Transverse colon (tissue), 4 donors: ENCODE results near the gene LPAR1. TPM values are rescaled to one million over a fixed set of nuclear protein-coding genes. Genes with fewer than 3 reads are reported as not detected.
"Not testable (repeated sequence)": the region's sequence is repeated elsewhere in the genome, so short reads cannot be mapped to it uniquely, and the experiment has no call there.

ENCODE experiments used
- DNase-seq: peaks from one replicate; pipeline ENCODE4 v3.0.0-alpha.2; 2019
- H3K27ac ChIP-seq, 4 donors: fragments of 200-600 bp; sonication (generic); 2 replicates each; pipeline ENCODE4 v1.5.1; 2016 to 2018; ENCODE audit warnings: inconsistent platforms in 4 of 4
- H3K27me3 ChIP-seq: fragments of 200-600 bp; sonication (generic); 2 replicates; pipeline ENCODE4 v1.5.1; 2017; ENCODE audit warnings: inconsistent platforms
- H3K36me3 ChIP-seq, 4 donors: fragments of 200-600 bp; sonication (generic); 2 replicates each; pipeline ENCODE4 v1.5.1; 2017 to 2019; ENCODE audit warnings: inconsistent platforms in 4 of 4
- H3K4me1 ChIP-seq, 4 donors: fragments of 200-600 bp; sonication (generic); 2 replicates each; pipeline ENCODE4 v1.5.1; 2017 to 2020; ENCODE audit warnings: inconsistent platforms in 4 of 4
- H3K4me3 ChIP-seq, 4 donors: fragments of 200-600 bp; sonication (generic); 1 replicate in 1 of 4; 2 replicates in 3 of 4; pipeline versions ENCODE4 v1.5.1 to v1.6.1; 2017 to 2019; ENCODE audit warnings: inconsistent platforms in 4 of 4
- H3K9me3 ChIP-seq, 2 donors: fragments of 200-600 bp; sonication (generic); 2 replicates each; pipeline ENCODE4 v1.5.1; 2017 to 2019; ENCODE audit warnings: inconsistent platforms in 2 of 2
- CTCF ChIP-seq, 5 experiments: fragments of 200-600 bp in 3 of 5; fragments of 450-650 bp in 2 of 5; sonication (generic) in 3 of 5; IDR thresholded peaks; 1 replicate in 2 of 5; 2 replicates in 3 of 5; pipeline ENCODE4 v1.5.1; 2016 to 2017; ENCODE audit warnings: antibody characterized with exemption in 5 of 5, inconsistent platforms in 3 of 5, mild to moderate bottlenecking in 2 of 5, moderate library complexity in 1 of 5
- EP300 ChIP-seq: sonication (generic); formaldehyde crosslinking; IDR thresholded peaks from one replicate; pipeline ENCODE4 v1.6.1; 2017; ENCODE audit warnings: antibody characterized with exemption, low read depth
- POLR2A ChIP-seq: fragments of 450-650 bp; IDR thresholded peaks from one replicate; pipeline ENCODE4 v1.6.1; 2016; ENCODE audit warnings: antibody characterized with exemption, mild to moderate bottlenecking, moderate library complexity
- POLR2AphosphoS5 ChIP-seq, 3 donors: sonication (generic); formaldehyde crosslinking; IDR thresholded peaks; one replicate each; pipeline ENCODE4 v1.6.1; 2016; ENCODE audit warnings: antibody characterized with exemption in 3 of 3
- WGBS, 2 donors: methylation state at CpG; one replicate each; pipeline ENCODE4 v1.1.5; 2018; ENCODE audit warnings: low coverage in 1 of 2; 5-methylcytosine and 5-hydroxymethylcytosine counted together
- in situ Hi-C, 4 donors: fragments of 200-750 bp; cut with MboI; loops; one replicate each; pipeline versions ENCODE4 v1.15.0 to v1.15.1; 2017; ENCODE audit warnings: low sequenced_read_pairs in 3 of 4, low pct_ligation_motif_present in 1 of 4, low pct_unique_long_range_greater_than_20kb in 1 of 4
- intact Hi-C: fragments of 100-400 bp; cut with DNase I; formaldehyde crosslinking; loops from one replicate; pipeline ENCODE4 v1.15.1; 2023; ENCODE audit warnings: low total_unique reads
- total RNA-seq, 4 donors: library from RNA; depleted of rRNA; stranded (reverse); fragments of >200 nt; gene quantifications; one replicate each; pipeline ENCODE4 v1.1.0, GENCODE V29; 2016

The LPAR1 gene
- total RNA-seq, 4 donors from 2014 or later: 27.1 to 34.4 (median 28.7) TPM

- TF ChIP-seq POLR2A (no peak), POLR2AphosphoS5 (IDR thresholded peaks at IDR 0.05) (no peak), EP300 (no peak), CTCF (IDR thresholded peaks at IDR 0.05) (no peak)
- Histone ChIP-seq H3K27me3 (no peaks in the 10 kb centered on the region), H3K4me3 (no peak overlapping the region), H3K4me1 (no peaks in the 10 kb centered on the region), H3K36me3 (no peaks in the 10 kb centered on the region), H3K27ac (no peak overlapping the region), H3K9me3 (no peaks in the 10 kb centered on the region)
- no peak for DNase-seq
- WGBS, 2 donors: 56 to 82% methylated on average over 1 of the region's 1 CpG
- intact Hi-C loops (no loop called here), in situ Hi-C loops (no loop called here)
Observed at GRCh38 chr9:110871736-110872135, 166.5 kb downstream of the LPAR1 start.

- DNase-seq: no peak
- H3K9me3 ChIP-seq: no peaks in the 10 kb centered on the region
- H3K4me3 ChIP-seq: no peak overlapping the region
- no peaks in the 10 kb centered on the region for H3K36me3 ChIP-seq
- H3K4me1 ChIP-seq: no peaks in the 10 kb centered on the region
- 82 to 88% methylated on average over 1 of the region's 1 CpG for WGBS, 2 donors
- no peak overlapping the region for H3K27ac ChIP-seq
- intact Hi-C loops: no loop called here
- H3K27me3 ChIP-seq: no peaks in the 10 kb centered on the region
- in situ Hi-C loops: no loop called here
- TF ChIP-seq EP300 (no peak), CTCF (IDR thresholded peaks at IDR 0.05) (no peak), POLR2AphosphoS5 (IDR thresholded peaks at IDR 0.05) (no peak), POLR2A (no peak)
Observed at GRCh38 chr9:110869931-110870330, 168.3 kb downstream of the LPAR1 start.

GRCh38 chr9:110864011-110864410 is 174.3 kb downstream of the LPAR1 start:
- intact Hi-C loops (no loop called here), in situ Hi-C loops (no loop called here)
- no peak overlapping the region for H3K4me3 ChIP-seq
- TF ChIP-seq CTCF (IDR thresholded peaks at IDR 0.05) (no peak), POLR2A (no peak), POLR2AphosphoS5 (IDR thresholded peaks at IDR 0.05) (no peak), EP300 (no peak)
- 53 to 100% methylated on average over 2 of the region's 2 CpGs for WGBS, 2 donors
- peaks cover 5 to 11% of the 10 kb centered on the region in 2 donors for H3K9me3 ChIP-seq
- H3K27me3 ChIP-seq: no peaks in the 10 kb centered on the region
- no peak for DNase-seq
- no peaks in the 10 kb centered on the region for H3K36me3 ChIP-seq
- no peak overlapping the region for H3K27ac ChIP-seq
- no peaks in the 10 kb centered on the region for H3K4me1 ChIP-seq

- in situ Hi-C loops, DNase-seq, H3K27me3 ChIP-seq, H3K27ac ChIP-seq, H3K4me1 ChIP-seq, H3K36me3 ChIP-seq, intact Hi-C loops, H3K4me3 ChIP-seq: not testable (repeated sequence)
- WGBS, 2 donors: 83% methylated on average over 4 of the region's 4 CpGs; no CpG with 5 or more reads in 1 of the 2 donors
- peaks cover 8 to 11% of the 10 kb centered on the region in 2 donors for H3K9me3 ChIP-seq
Observed at GRCh38 chr9:110861370-110862110, 176.7 kb downstream of the LPAR1 start.

- in situ Hi-C loops: no loop called here
- TF ChIP-seq EP300 (no peak), CTCF (IDR thresholded peaks at IDR 0.05) (no peak), POLR2AphosphoS5 (IDR thresholded peaks at IDR 0.05) (no peak), POLR2A (no peak)
- intact Hi-C loops: no loop called here
- no peak for DNase-seq
- no peak overlapping the region for H3K4me3 ChIP-seq
- 58 to 76% methylated on average over 3 of the region's 3 CpGs for WGBS, 2 donors
- no peaks in the 10 kb centered on the region for H3K36me3 ChIP-seq
- H3K4me1 ChIP-seq: no peaks in the 10 kb centered on the region
- H3K27me3 ChIP-seq: no peaks in the 10 kb centered on the region
- H3K9me3 ChIP-seq: peaks cover 4 to 6% of the 10 kb centered on the region in 2 donors
- no peak overlapping the region for H3K27ac ChIP-seq
Observed at GRCh38 chr9:110856772-110857171, 181.5 kb downstream of the LPAR1 start.
